ENCODE results near the gene ENPP3.
A peak's percentile ranks its signal among the peaks of the same experiment; 100 is the strongest.
"Not testable (repeated sequence)": the region's sequence is repeated elsewhere in the genome, so short reads cannot be mapped to it uniquely, and the experiment has no call there.

ENPP3 gene

DNA sequence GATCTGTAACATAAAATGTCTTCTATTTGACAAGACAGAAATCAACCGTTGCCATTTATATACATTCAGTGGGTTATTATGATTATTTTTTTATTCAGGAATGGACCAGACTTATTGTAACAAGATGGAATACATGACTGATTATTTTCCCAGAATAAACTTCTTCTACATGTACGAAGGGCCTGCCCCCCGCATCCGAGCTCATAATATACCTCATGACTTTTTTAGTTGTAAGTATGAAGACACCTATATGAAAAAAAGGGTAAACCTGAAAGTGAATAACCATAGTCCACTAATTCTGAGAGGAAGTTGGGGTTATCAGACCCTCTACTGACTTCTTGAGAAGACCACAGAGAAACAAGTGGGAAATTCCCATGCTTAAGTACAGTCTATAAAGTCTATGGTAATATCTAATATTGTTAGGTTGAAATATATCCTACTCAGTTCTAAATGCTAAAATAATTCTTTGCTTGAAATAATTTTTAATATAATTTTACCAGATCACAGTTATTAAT, 48.2 kb downstream of the ENPP3 start:
- no peak for DNase-seq (ENCODE audit: low spot score)

DNA sequence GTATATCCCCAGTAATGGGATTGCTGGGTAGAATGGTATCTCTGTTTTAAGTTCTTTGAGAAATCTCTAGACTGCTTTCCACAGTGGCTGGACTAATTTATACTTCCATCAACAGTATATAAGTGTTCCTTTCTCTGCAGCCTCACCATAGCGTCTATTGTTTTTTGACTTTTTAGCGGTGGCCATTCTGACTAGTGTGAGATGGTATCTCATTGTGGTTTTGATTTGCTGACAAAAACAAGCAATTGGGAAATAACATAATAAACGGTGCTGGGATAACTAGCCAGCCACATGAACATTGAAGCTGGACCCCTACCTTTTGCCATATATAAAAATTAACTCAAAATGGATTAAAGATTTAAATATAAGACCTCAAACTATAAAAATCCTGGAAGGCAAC, 49.9 kb downstream of the ENPP3 start:
- DNase-seq (ENCODE audit: low spot score) = no peak

DNA sequence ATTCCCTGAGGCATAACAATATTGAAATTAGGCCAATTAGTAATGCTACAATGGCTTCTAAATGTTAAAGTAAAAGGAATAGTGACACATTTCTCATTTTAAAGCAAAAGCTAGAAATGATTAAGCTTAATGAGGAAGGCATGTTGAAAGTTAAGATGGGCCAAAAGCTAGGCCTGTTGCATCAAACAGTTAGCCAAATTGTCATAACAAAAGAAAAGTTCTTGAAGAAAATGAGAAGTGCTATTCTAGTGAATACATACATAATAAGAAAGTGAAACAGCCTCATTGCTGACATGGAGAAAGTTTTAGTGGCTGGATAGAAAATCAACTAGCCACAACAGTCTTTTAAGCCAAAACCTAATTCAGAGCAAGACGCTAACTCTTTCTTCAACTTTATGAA, 51.2 kb downstream of the ENPP3 start:
- no peak for DNase-seq (ENCODE audit: low spot score)

DNA sequence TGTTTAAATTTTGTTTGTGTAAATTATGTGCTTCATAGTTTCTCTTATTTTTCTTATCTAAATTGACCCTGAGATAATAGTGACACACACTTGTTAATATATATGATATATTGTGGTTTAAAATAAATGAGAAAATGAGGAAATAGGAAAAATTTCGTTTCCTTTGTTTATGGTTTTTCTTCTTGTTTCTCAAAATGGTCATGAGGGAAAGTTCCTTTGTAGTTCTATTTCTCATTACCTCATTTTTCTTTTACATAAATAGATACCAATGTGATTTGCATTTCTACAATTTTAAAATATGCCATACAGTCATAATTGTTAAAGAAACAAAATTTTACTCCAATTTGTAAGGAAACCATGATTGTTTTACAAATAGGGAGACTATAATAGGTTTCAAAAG, 54.9 kb downstream of the ENPP3 start:
- no peak for DNase-seq (ENCODE audit: low spot score)

DNA sequence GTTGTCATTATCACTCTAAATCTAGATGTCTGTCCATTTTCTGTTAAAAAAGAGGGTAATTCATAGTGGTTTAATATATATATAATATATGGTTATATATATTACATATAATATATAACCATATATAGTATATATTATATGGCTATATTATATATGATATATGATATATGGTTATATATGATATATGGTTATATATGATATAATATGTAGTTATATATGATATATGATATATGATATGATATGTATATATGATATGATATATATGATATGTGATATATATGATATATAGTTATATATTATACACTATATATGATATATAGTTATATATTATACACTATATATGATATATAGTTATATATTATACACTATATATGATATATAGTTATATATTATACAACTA, 55.5 kb downstream of the ENPP3 start:
- no peak for DNase-seq (ENCODE audit: low spot score)

DNA sequence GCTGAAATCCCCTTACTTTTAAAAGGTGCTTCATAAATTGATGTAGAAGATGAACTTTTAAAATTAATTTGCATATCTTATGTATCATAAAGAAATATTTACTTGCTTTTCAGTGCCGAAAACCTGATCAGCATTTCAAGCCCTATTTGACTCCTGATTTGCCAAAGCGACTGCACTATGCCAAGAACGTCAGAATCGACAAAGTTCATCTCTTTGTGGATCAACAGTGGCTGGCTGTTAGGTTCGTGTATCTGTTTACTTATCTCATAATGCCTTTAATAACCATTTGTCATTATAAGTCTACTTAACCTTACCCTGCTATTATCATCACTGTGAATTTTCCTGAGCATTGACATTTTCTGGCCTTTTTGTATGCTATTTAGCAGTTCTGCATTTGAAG, 56.3 kb downstream of the ENPP3 start:
- no peak for DNase-seq (ENCODE audit: low spot score)

DNA sequence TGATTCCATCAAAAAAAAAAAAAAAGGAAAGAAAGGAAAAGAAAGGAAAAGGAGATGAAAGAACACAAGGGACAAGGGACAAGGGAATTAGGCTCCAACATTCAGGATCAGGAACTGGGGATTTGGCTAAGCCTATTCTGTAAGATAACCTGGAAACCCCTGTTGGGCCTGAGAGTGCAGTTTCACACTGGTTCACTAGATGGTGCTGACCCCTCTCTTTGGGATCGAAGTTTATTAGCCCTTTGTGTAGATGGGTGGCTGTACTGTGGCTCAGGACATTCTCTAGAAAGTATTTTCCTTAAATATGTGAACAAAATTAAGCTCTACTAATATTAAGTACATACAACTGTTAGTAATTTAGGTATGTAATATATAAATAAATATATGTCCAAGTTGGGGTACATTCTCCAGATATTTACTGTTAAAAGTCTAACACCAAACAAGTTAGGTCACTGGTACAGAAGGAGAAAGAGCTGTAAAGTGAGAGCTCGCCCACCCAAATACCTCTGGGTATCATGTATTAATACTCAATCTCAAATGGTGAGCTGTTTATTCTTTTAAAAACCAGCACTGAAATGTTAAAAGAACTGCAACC, 57.8 kb downstream of the ENPP3 start:
- DNase-seq (ENCODE audit: low spot score) = peak; percentile 53

DNA sequence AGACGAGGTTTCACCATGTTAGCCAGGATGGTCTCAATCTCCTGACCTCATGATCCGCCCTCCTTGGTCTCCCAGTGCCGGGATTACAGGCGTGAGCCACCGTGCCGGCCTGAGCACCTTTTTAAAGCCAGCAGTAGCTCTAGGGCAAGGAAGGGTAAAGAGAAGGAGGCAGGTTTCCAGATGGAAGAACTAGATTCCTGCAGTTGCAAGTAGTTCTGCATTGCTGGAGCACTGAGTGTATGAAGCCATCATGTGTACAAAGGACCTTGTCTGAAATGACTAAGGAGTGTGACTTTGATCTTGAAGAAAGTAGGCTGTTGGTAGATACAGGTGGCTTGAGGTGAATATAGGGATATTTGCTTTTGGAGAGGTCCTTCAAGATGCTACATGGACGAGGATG, 59.9 kb downstream of the ENPP3 start:
- DNase-seq (ENCODE audit: low spot score) = no peak

DNA sequence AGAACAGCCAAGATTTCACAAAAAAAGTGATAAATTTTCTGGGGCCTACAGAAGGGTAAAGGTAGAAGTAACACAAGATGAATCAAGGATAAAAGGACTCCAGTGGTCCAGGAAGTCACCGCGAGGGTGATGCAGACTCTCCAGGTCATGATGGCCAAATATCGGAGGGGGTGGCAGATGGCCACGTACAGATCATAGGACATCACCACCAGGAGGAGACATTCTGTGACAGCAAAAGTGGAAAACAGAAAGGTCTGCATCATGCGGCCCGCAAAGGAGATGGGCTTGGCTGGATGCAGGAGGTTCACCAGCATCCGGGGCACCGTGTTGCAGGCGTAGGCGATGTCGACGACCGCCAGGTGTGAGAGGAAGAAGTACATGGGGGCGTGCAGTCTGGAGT, 63.7 kb downstream of the ENPP3 start:
- DNase-seq (ENCODE audit: low spot score) = not testable (repeated sequence)

DNA sequence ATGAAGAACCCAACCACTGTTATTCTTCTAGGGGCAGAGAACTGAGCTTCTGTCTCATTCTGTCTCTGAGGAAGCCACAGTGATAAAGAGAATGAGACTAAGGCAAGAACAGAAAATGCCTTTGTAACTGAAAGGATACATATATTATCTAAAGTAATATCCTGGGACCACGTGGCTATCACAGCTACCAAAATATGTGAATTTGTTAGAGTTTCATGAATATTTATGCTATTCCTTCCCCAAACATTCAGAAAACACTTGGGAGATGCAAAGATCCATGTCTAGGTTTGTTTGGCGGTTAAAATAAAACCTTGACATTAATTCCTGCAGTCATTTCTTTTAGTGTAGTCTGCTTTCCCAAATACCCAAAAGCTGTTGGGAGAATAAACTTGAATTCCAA, 66.8 kb downstream of the ENPP3 start:
- DNase-seq (ENCODE audit: low spot score) = not testable (repeated sequence)

DNA sequence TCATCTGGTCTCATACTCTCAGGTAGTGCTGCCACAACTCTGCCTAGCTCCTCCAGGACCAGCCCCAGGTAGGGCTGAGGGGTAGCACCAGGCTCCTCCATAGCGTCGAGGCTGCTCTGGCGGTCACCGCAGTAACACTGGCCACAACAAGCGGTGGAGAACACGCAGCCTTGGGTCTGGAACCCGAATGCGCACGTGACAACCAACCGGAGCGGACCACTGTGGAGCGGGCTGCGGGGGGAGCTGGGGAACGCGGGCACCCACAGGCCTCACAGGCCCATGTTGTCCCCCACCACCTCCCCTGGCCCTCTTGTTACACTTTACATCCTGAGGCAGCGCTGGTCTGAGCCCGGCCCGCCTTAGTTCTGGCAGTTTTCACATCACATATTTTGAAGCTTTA, 73.8 kb downstream of the ENPP3 start, which contains the start of gene CTAGE9:
Gene CTAGE9, minus strand, starts transcription at position 101 of the 400 bp plus-strand sequence. Its CDS starts 0 bp downstream, at position 101.
- not testable (repeated sequence) for DNase-seq (ENCODE audit: low spot score)

DNA sequence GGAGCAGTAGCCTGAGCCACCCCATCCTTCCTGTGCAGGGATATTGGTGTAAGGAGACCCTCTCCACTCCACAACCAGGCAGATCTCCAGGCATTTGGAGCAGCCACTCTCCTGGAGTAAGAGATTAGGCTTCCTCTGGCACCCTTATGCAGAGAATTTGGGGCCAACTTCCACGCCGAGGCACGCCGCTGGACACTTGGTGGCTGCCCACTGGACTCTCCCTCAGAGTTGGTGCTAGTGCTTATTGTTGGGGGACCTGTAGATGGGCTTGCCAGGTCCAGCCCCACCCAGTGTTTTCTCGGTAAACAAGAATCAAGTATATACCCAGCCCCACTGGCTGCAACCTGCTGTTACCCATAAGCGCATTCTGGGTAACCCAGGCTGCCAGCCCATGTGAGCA, 78.5 kb downstream of the ENPP3 start:
- DNase-seq (ENCODE audit: low spot score) = not testable (repeated sequence)

DNA sequence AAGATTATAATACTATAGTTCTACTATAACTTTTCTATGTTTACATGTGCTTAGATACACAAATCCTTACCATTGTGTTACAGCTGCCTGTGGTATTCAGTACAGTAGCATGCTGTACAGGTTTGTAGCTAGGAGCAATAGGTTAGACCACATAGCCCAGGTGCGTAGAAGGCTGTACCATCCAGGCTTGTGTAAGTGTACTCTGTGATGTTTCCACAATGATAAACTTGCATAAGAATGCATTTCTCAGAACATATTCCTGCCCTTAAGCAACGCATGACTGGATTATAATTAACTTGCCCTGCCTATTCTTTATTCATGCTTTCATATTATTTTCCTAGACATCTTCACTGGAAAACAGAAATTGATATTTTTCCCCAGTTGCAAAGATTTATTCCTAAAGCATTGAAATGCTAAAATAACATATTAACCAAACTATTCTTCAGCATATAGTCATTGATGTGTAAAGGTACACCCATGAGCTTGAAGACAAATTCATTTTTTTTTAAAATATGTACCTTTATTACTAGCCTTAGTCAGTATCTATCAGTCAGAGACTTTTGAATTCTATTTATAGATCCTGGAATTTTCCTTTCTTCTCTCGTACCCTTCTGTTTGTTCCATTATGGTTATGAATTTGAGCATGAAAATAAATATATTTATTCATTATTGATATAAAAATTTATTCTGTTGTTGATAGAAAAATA, 80.9 kb downstream of the ENPP3 start:
- DNase-seq (ENCODE audit: low spot score) = no peak

DNA sequence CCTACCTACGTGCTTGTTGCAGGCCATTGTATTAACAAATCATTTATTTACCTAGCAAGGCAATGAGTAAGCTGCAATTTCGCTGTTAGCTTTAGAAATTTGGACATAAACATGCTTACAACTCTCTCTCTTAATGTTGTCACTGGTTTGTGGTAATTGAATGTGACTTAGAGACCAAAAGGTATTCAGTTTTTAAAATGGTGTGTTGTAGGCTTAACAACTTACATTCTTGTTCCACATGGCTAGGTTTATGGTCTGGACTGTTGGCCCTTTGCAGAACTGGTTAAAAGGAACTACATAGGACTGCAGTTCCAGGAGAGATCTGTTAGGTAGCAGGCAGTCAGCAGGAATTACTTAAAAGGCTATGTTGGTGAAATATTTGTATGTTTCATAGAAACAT, 84.1 kb downstream of the ENPP3 start:
- no peak for DNase-seq (ENCODE audit: low spot score)

DNA sequence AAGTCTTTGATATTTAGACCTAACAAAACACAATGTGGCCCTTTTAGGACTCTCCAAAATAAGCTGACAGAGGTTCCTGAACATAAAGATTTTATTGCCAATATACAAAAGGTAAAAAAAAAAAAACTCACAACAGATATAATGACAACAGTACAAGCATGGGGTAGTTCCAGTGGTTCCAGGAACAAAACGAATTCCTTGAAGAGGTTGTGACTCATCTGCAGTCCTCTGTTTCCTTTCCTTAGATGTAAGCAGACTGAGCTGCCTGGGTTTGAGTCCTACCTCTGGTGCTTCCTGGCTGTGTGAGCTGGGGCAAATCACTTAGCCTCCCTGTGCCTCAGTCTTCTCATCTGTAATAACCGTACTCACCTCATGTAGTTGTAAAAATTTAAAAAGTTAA, 87.0 kb downstream of the ENPP3 start:
- DNase-seq (ENCODE audit: low spot score) = no peak

DNA sequence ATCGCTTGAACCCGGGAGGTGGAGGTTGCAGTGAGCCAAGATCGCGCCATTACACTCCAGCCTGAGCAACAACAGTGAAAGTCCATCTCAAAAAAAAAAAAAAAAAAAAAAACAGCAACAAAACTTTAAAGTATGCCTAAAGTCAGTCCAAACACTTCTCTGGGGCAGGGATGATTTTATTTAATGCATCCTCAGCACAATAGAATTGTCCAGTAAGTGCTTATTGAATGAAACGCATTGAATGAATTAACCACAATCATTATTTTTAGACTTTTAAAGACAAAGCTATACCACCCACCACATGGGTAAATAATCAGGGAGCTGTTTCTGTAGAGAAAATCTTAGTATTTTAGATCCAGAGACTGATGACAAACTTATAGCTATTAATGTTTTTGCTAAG, 90.4 kb downstream of the ENPP3 start:
- DNase-seq (ENCODE audit: low spot score) = no peak

DNA sequence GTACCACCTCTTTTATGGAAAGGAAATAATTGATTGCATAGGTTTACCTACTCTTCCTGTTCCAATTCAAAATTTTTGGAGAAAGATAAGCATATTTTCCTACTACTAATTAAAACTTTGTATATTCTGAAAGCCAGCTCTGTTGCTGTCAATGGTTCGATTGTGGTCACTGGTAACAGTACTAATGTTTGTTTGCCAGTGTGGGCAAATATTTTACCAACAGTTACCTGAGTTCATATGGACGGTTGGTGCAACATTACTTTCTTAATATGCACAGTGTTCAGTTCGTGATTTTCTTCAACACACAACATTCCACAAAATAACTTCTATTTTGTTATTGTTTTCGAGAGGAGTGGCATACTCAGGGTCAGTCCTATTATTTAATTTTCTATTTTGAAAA, 90.8 kb downstream of the ENPP3 start:
- DNase-seq (ENCODE audit: low spot score) = no peak

DNA sequence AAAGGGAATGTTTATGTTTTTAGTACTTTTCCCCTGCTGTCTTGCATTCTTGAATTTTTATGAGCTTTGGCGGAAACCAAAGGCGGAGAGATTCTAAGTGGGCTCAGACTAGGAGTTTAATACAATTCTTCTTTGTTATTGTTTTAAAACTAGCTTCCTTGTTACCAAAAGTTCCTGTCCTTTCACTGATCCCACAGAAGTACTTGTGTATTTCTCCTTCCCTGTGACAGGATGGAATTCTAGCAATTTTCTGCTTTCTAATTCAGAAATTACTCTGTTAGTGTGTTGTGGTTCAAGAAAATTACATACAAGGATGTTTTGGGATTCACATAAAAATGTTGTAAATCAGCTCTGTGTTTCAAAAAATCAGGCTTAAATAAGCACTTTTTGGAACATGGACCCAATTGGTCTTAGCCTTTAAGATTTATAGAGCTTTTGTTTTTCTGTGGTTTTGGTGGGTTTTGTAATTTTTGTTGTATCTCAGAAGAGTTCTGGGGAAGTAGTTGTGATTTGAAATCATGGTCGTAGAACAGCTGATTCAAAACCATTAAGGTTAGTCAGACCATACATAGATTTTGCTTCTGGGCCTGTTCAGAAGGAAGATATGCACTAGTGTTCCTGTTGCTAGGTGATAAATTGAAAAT, 91.3 kb downstream of the ENPP3 start:
- no peak for DNase-seq (ENCODE audit: low spot score)

DNA sequence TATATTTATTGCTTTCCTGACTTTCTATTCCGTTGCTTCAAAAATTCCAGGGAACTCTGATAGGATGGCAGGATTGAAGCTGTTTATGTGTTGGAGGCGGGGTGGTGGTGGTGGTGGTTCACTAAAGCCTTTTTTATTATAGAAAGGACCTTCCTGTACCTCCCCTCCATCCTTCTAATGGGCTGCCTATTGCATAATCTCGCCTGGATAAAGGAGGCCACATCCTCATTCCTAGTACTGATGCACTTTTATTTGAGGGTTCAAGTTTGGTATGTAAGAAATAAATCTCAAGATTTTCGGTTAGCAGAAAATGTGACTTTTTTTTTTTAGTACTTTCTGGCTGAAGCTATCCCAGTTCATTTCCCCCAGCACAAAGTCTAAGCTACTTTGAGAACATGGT, 92.4 kb downstream of the ENPP3 start:
- no peak for DNase-seq (ENCODE audit: low spot score)

DNA sequence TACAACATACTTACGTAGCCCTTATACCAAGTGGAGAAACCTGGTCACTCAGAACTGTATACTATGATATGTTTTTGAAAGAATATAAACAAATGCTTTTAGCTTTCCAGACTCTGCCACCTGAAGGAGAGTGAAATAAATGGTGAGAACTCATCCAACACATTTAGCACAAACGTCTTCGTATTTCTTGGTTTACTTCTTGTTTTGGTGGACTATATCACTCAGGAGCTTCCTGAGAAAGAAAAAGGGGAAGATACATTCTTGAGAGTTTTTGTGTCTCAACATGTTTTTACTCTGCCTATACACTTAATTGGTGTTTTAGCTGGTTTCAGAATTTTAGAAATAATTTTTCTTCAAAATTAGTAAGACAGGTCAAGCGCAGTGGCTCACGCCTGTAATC, 93.2 kb downstream of the ENPP3 start:
- DNase-seq (ENCODE audit: low spot score) = no peak

DNA sequence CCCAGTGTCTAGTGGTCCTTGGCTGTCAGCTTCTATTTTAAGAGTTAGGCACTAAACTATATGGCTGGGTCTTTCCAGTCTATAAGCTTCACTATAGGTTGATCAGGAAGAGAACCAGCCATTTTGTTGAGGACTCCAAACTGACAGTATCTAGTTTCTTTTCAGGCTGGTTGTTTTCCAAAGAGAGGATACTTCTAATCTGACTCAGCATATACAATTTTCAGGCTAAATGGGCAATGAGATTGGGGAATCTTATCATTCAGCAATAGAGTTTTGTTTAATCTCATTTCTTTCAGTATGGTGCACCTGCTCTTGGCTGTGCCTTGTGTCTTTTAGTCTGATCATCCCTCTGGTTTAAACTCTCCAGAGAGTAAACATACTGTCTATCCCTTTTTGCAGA, 94.1 kb downstream of the ENPP3 start:
- no peak for DNase-seq (ENCODE audit: low spot score)

DNA sequence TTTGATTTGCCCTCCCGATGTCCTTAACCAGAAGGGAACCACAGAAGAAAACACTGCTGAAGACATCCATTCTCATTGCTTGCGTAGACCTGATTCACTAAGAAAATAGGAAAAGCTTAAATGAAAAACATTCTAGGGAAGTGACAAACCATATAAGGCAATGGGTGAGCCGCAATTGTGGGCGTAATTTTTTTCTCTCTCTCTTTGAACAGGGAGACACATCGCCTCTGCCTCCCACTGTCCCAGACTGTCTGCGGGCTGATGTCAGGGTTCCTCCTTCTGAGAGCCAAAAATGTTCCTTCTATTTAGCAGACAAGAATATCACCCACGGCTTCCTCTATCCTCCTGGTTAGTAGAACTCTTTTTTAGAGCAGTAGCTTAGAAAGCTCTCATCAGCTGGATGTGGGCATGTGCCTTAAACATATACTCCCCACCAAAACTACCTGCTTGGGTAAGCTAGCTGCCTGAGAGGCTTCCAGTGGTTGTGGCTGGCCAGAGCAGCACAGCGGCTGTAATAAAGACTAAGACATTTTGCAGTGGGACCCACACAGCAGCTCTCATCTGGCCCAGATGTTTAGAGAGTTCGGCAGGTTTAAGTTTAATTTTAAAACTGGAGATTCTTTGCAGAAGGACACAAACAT, 96.4 kb downstream of the ENPP3 start:
- no peak for DNase-seq (ENCODE audit: low spot score)
